Fibroblast of lung (primary cell): ENCODE results near the gene AGAP1.

Source experiments
- EZH2 ChIP-seq: IDR thresholded peaks from 2 replicates; pipeline ENCODE4 v1.5.1; 2012; ENCODE audit warnings: low read length, control low read depth, mild to moderate bottlenecking; ENCODE audit errors: missing control alignments
- TF ChIP-seq, protein P1 (sequence below), 2 donors: IDR thresholded peaks in 1 of 2; conservative IDR thresholded peaks in 1 of 2; 1 replicate in 1 of 2; 2 replicates in 1 of 2; pipeline ENCODE4 v1.5.1; 2011 to 2012; ENCODE audit warnings: low read length in 2 of 2, control low read depth in 1 of 2, inconsistent platforms in 1 of 2, low read depth in 1 of 2, mild to moderate bottlenecking in 1 of 2

- TF ChIP-seq EZH2, result no peak
- TF ChIP-seq, protein P1, sequence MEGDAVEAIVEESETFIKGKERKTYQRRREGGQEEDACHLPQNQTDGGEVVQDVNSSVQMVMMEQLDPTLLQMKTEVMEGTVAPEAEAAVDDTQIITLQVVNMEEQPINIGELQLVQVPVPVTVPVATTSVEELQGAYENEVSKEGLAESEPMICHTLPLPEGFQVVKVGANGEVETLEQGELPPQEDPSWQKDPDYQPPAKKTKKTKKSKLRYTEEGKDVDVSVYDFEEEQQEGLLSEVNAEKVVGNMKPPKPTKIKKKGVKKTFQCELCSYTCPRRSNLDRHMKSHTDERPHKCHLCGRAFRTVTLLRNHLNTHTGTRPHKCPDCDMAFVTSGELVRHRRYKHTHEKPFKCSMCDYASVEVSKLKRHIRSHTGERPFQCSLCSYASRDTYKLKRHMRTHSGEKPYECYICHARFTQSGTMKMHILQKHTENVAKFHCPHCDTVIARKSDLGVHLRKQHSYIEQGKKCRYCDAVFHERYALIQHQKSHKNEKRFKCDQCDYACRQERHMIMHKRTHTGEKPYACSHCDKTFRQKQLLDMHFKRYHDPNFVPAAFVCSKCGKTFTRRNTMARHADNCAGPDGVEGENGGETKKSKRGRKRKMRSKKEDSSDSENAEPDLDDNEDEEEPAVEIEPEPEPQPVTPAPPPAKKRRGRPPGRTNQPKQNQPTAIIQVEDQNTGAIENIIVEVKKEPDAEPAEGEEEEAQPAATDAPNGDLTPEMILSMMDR (conservative IDR thresholded peaks at IDR 0.05 in 1 of 2, IDR thresholded peaks at IDR 0.05 in 1 of 2; ENCODE audit: low read depth in 1 of 2, low read length in 2 of 2), result no peak
Measured at GRCh38 chr2:235911633-235912233, 417.9 kb downstream of the AGAP1 start.
